SHP77 (cell line): Measurements from ENCODE around the gene MMP14.
"Not testable (repeated sequence)": the region's sequence is repeated elsewhere in the genome, so short reads cannot be mapped to it uniquely, and the experiment has no call there.

Source experiments
- DNase-seq, 2 experiments: peaks; one replicate each; lab custom pipeline; 2025; lab: John Stamatoyannopoulos, UW

The MMP14 gene

DNA sequence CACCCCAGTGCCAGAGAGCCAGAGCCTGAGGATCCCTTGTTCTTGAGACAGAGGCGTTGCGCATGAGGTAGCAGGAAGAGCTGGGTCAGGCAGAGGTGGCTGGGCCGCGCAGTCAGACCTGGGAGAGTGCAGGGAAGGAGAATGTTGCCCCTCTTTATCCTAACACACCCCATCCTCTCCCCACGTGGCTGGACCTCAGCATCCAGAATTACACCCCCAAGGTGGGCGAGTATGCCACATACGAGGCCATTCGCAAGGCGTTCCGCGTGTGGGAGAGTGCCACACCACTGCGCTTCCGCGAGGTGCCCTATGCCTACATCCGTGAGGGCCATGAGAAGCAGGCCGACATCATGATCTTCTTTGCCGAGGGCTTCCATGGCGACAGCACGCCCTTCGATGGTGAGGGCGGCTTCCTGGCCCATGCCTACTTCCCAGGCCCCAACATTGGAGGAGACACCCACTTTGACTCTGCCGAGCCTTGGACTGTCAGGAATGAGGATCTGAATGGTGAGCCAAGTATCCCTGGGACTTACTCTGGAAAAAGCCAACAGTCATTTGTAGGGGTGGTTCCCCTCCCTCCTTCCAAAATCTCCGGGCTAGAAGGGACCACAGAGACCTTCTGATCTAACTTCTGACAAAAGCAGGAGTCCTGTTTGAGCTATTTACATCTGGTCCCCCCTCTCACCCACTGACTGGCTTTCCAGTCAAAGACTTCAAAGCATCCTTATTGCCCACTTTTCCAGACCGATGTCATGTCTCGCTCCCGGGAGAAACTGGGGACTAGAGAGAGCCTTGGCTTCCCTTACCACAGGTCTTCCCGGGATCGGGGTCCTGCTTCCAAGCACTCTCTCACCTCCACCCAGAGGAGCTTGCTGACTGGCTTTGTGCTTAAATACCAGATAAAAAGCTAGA is 6.1 kb downstream of the MMP14 start:
- DNase-seq, result no peak

DNA sequence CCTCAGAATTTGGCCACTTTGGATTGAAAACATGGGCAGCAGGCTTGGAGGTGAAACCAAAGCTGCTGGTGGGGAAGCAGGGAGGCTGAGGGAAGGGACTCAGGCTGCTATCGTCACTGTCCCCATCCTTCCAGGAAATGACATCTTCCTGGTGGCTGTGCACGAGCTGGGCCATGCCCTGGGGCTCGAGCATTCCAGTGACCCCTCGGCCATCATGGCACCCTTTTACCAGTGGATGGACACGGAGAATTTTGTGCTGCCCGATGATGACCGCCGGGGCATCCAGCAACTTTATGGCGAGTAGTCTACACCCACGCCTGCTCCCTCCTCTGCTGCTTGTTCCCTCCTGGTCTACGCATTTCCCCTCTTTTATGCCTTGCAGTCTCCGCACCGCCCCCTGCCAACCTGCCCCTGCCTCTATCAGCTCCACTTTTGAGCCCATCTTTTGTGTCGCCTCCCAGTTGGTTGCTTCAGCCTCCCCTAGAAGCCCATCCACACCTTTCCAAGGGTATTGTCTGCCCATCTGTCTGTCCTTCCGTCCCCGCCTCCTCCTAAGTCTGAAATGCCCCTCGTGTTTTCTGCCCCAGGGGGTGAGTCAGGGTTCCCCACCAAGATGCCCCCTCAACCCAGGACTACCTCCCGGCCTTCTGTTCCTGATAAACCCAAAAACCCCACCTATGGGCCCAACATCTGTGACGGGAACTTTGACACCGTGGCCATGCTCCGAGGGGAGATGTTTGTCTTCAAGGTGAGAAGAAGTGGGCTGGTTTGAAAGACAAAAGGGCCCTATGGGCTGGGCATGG is 6.9 kb downstream of the MMP14 start:
- DNase-seq, result no peak

DNA sequence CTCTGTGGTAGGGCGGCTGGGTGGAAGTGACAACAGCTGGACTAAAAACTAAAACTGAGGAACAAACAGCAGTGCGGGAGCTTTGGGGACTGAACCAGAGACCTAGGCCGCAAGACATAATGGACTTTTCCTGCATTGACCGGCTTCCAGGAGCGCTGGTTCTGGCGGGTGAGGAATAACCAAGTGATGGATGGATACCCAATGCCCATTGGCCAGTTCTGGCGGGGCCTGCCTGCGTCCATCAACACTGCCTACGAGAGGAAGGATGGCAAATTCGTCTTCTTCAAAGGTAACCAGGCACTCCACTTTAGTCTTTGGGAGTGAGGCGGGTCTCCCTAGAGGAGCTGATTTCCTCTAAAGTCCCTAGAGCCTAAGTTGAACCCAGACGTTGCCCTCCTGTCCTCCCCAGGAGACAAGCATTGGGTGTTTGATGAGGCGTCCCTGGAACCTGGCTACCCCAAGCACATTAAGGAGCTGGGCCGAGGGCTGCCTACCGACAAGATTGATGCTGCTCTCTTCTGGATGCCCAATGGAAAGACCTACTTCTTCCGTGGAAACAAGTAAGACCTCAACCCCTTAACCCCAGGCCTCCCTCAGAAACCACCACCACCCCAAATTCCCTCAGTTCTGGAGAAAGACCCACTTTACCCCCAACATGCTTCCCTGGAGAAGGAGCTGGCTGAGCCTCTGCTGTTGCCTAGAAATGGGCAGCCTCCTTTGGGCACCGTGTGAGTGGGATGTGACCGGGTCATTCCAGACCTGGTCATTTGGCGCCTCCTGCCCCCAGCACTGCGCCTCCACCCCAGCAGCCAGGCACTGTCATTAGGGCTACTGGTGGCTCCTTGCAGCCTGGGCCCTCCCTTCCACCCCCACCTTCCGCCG is 8.1 kb downstream of the MMP14 start:
- DNase-seq, result no peak

DNA sequence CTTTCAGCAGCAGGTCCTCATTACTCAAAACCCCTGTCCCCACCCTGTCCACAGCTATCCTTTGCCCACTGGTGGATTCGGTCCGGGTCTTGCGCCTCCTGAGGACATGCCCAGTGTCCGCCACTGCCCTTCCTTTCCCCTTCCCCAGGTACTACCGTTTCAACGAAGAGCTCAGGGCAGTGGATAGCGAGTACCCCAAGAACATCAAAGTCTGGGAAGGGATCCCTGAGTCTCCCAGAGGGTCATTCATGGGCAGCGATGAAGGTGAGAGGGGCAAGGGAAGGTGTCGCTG is 8.7 kb downstream of the MMP14 start:
- DNase-seq, result no peak

- no peak for DNase-seq
Measured at GRCh38 chr14:22845821-22846625, 9.6 kb downstream of the MMP14 start.

- no peak for DNase-seq
Measured at GRCh38 chr14:22846811-22847307, 10.5 kb downstream of the MMP14 start.

DNA sequence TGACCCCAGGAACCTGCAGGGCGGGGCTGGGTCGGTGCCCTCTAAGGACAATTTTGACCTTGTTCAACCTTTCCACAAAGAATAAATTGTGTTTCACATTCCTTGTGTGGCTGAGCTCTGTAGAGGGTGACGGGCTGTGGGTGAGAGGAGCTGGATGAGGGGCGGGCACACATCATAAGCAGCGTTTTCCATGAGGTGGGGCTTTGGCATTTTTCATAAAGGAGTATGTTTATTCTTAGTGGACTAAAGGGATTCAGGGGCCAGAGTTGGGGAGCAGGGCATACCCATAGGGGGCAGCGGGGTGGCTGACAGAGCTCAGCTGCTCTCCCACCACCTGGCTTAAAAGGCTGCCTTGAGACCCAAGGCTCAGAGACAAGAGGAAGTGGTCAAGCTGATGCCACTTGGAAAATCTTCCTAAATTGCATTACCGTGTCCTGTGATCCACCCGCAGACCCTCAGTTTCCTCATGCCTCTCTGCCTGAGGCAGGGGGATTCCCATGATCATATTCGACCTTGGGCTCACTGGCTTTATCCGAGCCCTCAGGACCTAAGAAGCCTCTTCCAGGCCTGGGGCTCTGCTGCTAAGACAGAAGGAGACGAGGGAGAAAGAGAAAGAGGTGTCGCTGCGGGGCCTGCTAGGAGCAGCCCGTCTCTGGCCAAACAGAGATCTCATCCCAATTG is 11.4 kb downstream of the MMP14 start:
- no peak for DNase-seq

GRCh38 chr14:22848351-22849164 is 12.2 kb downstream of the MMP14 start:
- DNase-seq, result no peak

DNA sequence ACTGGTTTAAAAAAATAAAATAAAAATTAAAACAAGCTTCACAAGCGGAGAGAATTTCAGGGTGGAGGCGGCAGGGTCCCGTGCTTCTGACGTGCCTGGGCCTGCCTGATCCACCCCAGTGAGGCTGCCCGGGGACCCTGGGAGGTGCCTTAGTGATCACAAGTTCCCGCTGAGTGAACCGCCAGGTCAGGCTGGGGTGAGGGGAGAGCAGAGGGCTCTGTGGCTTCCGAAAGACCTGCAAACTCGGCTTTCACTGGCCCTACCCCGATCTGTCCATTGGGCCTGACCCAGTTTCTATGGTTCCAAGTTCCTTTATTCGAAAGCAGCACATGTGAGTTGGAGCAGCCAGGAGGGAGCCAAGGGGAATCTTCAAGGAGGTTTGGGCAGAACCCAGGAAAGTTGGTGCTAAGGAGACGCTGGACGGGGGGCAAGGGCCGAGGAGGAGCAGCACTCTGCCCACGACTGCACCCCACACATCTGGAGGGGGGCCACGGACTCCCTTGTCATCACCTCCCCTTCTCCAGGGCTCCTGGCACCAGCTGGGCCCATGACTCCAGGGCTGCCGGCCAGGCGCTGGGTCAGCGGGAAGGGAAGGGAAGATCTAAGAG is 12.9 kb downstream of the MMP14 start:
- no peak for DNase-seq

GRCh38 chr14:22850944-22851764 is 14.8 kb downstream of the MMP14 start:
- no peak for DNase-seq

DNA sequence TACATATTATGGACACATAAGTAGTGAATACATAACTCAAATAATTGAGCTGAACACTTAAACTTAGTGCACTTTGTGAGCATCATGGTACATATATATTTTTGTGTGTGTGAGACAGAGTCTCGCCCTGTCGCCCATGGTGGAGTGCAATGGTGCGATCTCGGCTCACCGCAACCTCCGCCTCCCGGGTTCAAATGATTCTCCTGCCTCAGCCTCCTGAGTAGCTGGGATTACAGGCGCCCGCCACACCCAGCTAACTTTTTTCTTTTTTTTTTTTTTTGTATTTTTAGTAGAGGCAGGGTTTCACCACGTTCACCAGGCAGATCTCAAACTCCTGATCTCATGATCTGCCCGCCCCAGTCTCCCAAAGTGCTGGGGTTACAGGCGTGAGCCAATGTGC is 15.8 kb downstream of the MMP14 start:
- DNase-seq, result not testable (repeated sequence)

- no peak for DNase-seq
Measured at GRCh38 chr14:22852599-22852939, 16.2 kb downstream of the MMP14 start.

- DNase-seq, result peak; percentile 71 to 81
Measured at GRCh38 chr14:22852940-22853767, 16.8 kb downstream of the MMP14 start.

DNA sequence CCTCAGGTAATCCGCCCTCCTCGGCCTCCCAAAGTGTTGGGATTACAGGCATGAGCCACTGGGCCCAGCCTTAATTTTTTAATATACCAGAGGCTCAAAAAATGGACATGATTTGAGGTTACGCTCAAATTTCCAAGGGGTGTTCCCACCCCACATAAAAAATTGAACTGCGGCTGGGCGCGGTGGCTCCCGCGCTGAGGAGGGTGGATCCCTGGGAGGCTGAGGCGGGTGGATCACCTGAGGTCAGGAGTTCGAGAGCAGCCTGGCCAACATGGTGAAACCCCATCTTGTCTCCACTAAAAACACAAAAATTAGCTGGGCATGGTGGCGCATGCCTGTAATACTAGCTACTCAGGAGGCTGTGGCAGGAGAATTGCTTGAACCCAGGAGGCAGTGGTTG is 17.9 kb downstream of the MMP14 start:
- DNase-seq, result not testable (repeated sequence)

DNA sequence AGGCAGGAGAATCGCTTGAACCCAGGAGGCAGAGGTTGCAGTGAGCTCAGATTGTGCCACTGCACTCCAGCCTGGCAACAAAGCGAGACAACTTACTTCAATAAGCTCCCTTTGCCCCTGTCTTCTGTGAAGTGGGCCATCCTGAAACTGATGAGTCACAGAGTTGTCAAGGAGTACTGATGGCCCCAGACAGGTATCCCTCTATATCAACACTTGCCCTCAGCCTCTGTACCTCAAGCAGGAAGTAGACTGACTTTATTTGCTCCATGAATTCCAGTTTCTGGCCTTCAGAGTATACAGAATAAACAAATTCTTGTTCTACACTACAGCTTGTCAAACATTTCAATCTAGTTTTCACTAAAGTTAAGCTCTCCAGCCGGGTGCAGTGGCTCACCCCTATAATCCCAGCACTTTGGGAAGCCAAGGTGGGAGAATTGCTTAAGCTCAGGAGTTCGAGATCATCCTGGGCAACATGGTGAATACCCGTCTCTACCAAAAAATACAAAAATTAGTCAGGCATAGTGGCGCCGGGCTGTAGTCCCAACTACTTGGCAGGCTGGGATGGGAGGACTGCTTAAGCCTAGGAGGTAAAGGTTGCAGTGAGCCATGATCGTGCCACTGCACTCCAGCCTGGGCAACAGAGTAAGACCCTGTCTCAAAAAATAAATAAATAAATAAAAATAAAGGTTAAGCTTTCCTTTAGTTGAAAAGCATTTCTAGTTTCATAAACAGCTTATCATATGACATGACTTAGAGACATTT is 18.8 kb downstream of the MMP14 start:
- DNase-seq, result no peak

DNA sequence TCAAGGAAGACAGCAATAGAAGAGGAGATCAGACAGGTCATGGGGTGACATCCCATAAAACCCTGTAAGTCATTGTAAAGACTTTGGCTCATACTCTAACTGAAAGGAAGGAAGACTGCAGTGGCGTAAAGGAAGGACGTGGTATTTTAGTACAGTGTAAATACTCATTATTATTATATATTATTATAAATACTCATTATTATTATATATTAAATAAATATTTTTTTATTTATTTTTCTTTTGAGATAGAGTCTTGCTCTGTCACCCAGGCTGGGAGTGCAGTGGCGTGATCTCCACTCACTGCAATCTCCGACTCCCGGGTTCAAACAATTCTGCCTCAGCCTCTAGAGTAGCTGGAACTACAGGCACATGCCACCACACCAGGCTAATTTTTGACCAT is 20.0 kb downstream of the MMP14 start:
- no peak for DNase-seq

GRCh38 chr14:22860377-22860776 is 24.0 kb downstream of the MMP14 start:
- not testable (repeated sequence) for DNase-seq
